Measurements from ENCODE around the gene CD79B.

- TF ChIP-seq CTCF (IDR thresholded peaks at IDR 0.05), result no peak
- TF ChIP-seq POLR2A (IDR thresholded peaks at IDR 0.05), result no peak
- no peak for TF ChIP-seq EP300 (IDR thresholded peaks at IDR 0.05)
Measured at GRCh38 chr17:63937319-63937718, 5.2 kb upstream of the CD79B start.
